ENCODE data around the gene RHOD. TPM values are rescaled to one million over a fixed set of nuclear protein-coding genes. Genes with fewer than 3 reads are reported as not detected.

Gene RHOD
- total RNA-seq, 4 donors from 2014 or later: 74.6 to 109 (median 87.8) TPM

GRCh38 chr11:67055812-67056211 is 835 bp upstream of the RHOD start:
- TF ChIP-seq CTCF (IDR thresholded peaks at IDR 0.05) (no peak), POLR2A (IDR thresholded peaks at IDR 0.05) (no peak)
- WGBS, 2 donors: 7 to 15% methylated on average over 17 of the region's 17 CpGs
- intact Hi-C loops (cut with DNase I; ENCODE audit: low total_unique reads): no loop called here
- DNase-seq (ENCODE audit: low spot score in 2 of 2): no peak
- H3K4me3 ChIP-seq (ENCODE audit: low read depth, poor library complexity, severe bottlenecking): no peak overlapping the region

- H3K4me3 ChIP-seq (ENCODE audit: low read depth, poor library complexity, severe bottlenecking): peak overlapping the region; percentile 30
- DNase-seq (ENCODE audit: low spot score in 2 of 2): no peak
- intact Hi-C loops (cut with DNase I; ENCODE audit: low total_unique reads): no loop called here
- WGBS, 2 donors: 39 to 40% methylated on average over 6 to 10 of the region's 10 CpGs
- TF ChIP-seq CTCF (IDR thresholded peaks at IDR 0.05): no peak
- no peak for TF ChIP-seq POLR2A (IDR thresholded peaks at IDR 0.05)
These were observed 592 bp downstream of the RHOD start for GRCh38 chr11:67057205-67057672.

GRCh38 chr11:67058506-67058905 is 1.9 kb downstream of the RHOD start:
- WGBS, 2 donors: 83 to 88% methylated on average over 8 of the region's 8 CpGs
- TF ChIP-seq CTCF (IDR thresholded peaks at IDR 0.05) (no peak), POLR2A (IDR thresholded peaks at IDR 0.05) (no peak)
- intact Hi-C loops (cut with DNase I; ENCODE audit: low total_unique reads): no loop called here
- DNase-seq (ENCODE audit: low spot score in 2 of 2): no peak
- no peak overlapping the region for H3K4me3 ChIP-seq (ENCODE audit: low read depth, poor library complexity, severe bottlenecking)

- 87 to 94% methylated on average over 3 of the region's 3 CpGs for WGBS, 2 donors
- TF ChIP-seq CTCF (IDR thresholded peaks at IDR 0.05) (no peak), POLR2A (IDR thresholded peaks at IDR 0.05) (no peak)
- intact Hi-C loops (cut with DNase I; ENCODE audit: low total_unique reads): no loop called here
- no peak for DNase-seq (ENCODE audit: low spot score in 2 of 2)
- no peak overlapping the region for H3K4me3 ChIP-seq (ENCODE audit: low read depth, poor library complexity, severe bottlenecking)
These were observed 3.0 kb downstream of the RHOD start for GRCh38 chr11:67059671-67060070.

- intact Hi-C loops (cut with DNase I; ENCODE audit: low total_unique reads): no loop called here
- no peak for TF ChIP-seq CTCF (IDR thresholded peaks at IDR 0.05)
- no peak for TF ChIP-seq POLR2A (IDR thresholded peaks at IDR 0.05)
- 90% methylated on average over 6 of the region's 7 CpGs for WGBS, 2 donors
- no peak overlapping the region for H3K4me3 ChIP-seq (ENCODE audit: low read depth, poor library complexity, severe bottlenecking)
- DNase-seq (ENCODE audit: low spot score in 2 of 2): no peak
These were observed 3.5 kb downstream of the RHOD start for GRCh38 chr11:67060111-67060522.
